ENCODE measurements around the gene RASGRP3. TPM values are rescaled to one million over a fixed set of nuclear protein-coding genes. Genes with fewer than 3 reads are reported as not detected.

The RASGRP3 gene
- total and polyA plus RNA-seq, 9 donors, result 17.9 to 38.3 (median 27.7) TPM

GRCh38 chr2:33500177-33500576 lies 23.7 kb downstream of the RASGRP3 start:
- 94% methylated on average over 5 of the region's 5 CpGs for WGBS (ENCODE audit: insufficient coverage)
- H3K27ac ChIP-seq (ENCODE audit: low read length), result no peak overlapping the region
- H3K9me3 ChIP-seq (replicated peaks; ENCODE audit: control insufficient read depth, low read depth, low read length), result no peaks in the 10 kb centered on the region
- no peak for DNase-seq
- H3K4me1 ChIP-seq (ENCODE audit: control insufficient read depth, insufficient read depth, low read length), result no peaks in the 10 kb centered on the region
- H3K4me3 ChIP-seq (ENCODE audit: low read length), result no peak overlapping the region
- H3K36me3 ChIP-seq (ENCODE audit: control insufficient read depth, insufficient read depth, low read length), result no peaks in the 10 kb centered on the region
- no peaks in the 10 kb centered on the region for H3K27me3 ChIP-seq (ENCODE audit: control insufficient read depth, insufficient read depth, low read length)

GRCh38 chr2:33502025-33502424 lies 25.6 kb downstream of the RASGRP3 start:
- H3K4me3 ChIP-seq (ENCODE audit: low read length), result no peak overlapping the region
- no peak overlapping the region for H3K27ac ChIP-seq (ENCODE audit: low read length)
- no peak for DNase-seq
- WGBS (ENCODE audit: insufficient coverage), result 94% methylated on average over 2 of the region's 2 CpGs
- no peaks in the 10 kb centered on the region for H3K27me3 ChIP-seq (ENCODE audit: control insufficient read depth, insufficient read depth, low read length)
- no peaks in the 10 kb centered on the region for H3K36me3 ChIP-seq (ENCODE audit: control insufficient read depth, insufficient read depth, low read length)
- no peaks in the 10 kb centered on the region for H3K9me3 ChIP-seq (replicated peaks; ENCODE audit: control insufficient read depth, low read depth, low read length)
- H3K4me1 ChIP-seq (ENCODE audit: control insufficient read depth, insufficient read depth, low read length), result no peaks in the 10 kb centered on the region

- no peaks in the 10 kb centered on the region for H3K27me3 ChIP-seq (ENCODE audit: control insufficient read depth, insufficient read depth, low read length)
- H3K9me3 ChIP-seq (replicated peaks; ENCODE audit: control insufficient read depth, low read depth, low read length), result no peaks in the 10 kb centered on the region
- H3K27ac ChIP-seq (ENCODE audit: low read length), result no peak overlapping the region
- H3K36me3 ChIP-seq (ENCODE audit: control insufficient read depth, insufficient read depth, low read length), result no peaks in the 10 kb centered on the region
- no peaks in the 10 kb centered on the region for H3K4me1 ChIP-seq (ENCODE audit: control insufficient read depth, insufficient read depth, low read length)
- no peak overlapping the region for H3K4me3 ChIP-seq (ENCODE audit: low read length)
- no CpG with 5 or more reads among the region's 1 CpG for WGBS (ENCODE audit: insufficient coverage)
- DNase-seq, result no peak
Observed at GRCh38 chr2:33503002-33503401, 26.6 kb downstream of the RASGRP3 start.

GRCh38 chr2:33505966-33506365 lies 29.5 kb downstream of the RASGRP3 start:
- no CpG with 5 or more reads among the region's 1 CpG for WGBS (ENCODE audit: insufficient coverage)
- Histone ChIP-seq H3K4me1 (ENCODE audit: control insufficient read depth, insufficient read depth, low read length) (no peaks in the 10 kb centered on the region), H3K36me3 (ENCODE audit: control insufficient read depth, insufficient read depth, low read length) (no peaks in the 10 kb centered on the region), H3K27ac (ENCODE audit: low read length) (no peak overlapping the region), H3K27me3 (ENCODE audit: control insufficient read depth, insufficient read depth, low read length) (no peaks in the 10 kb centered on the region), H3K4me3 (ENCODE audit: low read length) (no peak overlapping the region), H3K9me3 (replicated peaks; ENCODE audit: control insufficient read depth, low read depth, low read length) (no peaks in the 10 kb centered on the region)
- DNase-seq, result no peak

GRCh38 chr2:33509908-33510585 lies 33.6 kb downstream of the RASGRP3 start:
- Histone ChIP-seq H3K9me3 (replicated peaks; ENCODE audit: control insufficient read depth, low read depth, low read length) (no peaks in the 10 kb centered on the region), H3K4me3 (ENCODE audit: low read length) (no peak overlapping the region), H3K36me3 (ENCODE audit: control insufficient read depth, insufficient read depth, low read length) (peaks cover under 1% of the 10 kb centered on the region), H3K4me1 (ENCODE audit: control insufficient read depth, insufficient read depth, low read length) (no peaks in the 10 kb centered on the region), H3K27me3 (ENCODE audit: control insufficient read depth, insufficient read depth, low read length) (no peaks in the 10 kb centered on the region), H3K27ac (ENCODE audit: low read length) (no peak overlapping the region)
- peak; percentile 45 for DNase-seq
- 14% methylated on average over 1 of the region's 5 CpGs for WGBS (ENCODE audit: insufficient coverage)

GRCh38 chr2:33510586-33510968 lies 34.1 kb downstream of the RASGRP3 start:
- H3K27ac ChIP-seq (ENCODE audit: low read length), result no peak overlapping the region
- no peak overlapping the region for H3K4me3 ChIP-seq (ENCODE audit: low read length)
- no peaks in the 10 kb centered on the region for H3K9me3 ChIP-seq (replicated peaks; ENCODE audit: control insufficient read depth, low read depth, low read length)
- no peaks in the 10 kb centered on the region for H3K27me3 ChIP-seq (ENCODE audit: control insufficient read depth, insufficient read depth, low read length)
- H3K4me1 ChIP-seq (ENCODE audit: control insufficient read depth, insufficient read depth, low read length), result no peaks in the 10 kb centered on the region
- peaks cover 4% of the 10 kb centered on the region for H3K36me3 ChIP-seq (ENCODE audit: control insufficient read depth, insufficient read depth, low read length)
- WGBS (ENCODE audit: insufficient coverage), result no CpG with 5 or more reads among the region's 4 CpGs
- DNase-seq, result no peak

GRCh38 chr2:33511141-33511540 lies 34.7 kb downstream of the RASGRP3 start:
- Histone ChIP-seq H3K4me3 (ENCODE audit: low read length) (no peak overlapping the region), H3K9me3 (replicated peaks; ENCODE audit: control insufficient read depth, low read depth, low read length) (no peaks in the 10 kb centered on the region), H3K27ac (ENCODE audit: low read length) (no peak overlapping the region), H3K36me3 (ENCODE audit: control insufficient read depth, insufficient read depth, low read length) (peaks cover 4% of the 10 kb centered on the region), H3K27me3 (ENCODE audit: control insufficient read depth, insufficient read depth, low read length) (no peaks in the 10 kb centered on the region), H3K4me1 (ENCODE audit: control insufficient read depth, insufficient read depth, low read length) (no peaks in the 10 kb centered on the region)
- WGBS (ENCODE audit: insufficient coverage), result no CpG with 5 or more reads among the region's 1 CpG
- DNase-seq, result no peak

- no CpG with 5 or more reads among the region's 5 CpGs for WGBS (ENCODE audit: insufficient coverage)
- Histone ChIP-seq H3K36me3 (ENCODE audit: control insufficient read depth, insufficient read depth, low read length) (peaks cover 4% of the 10 kb centered on the region), H3K27ac (ENCODE audit: low read length) (no peak overlapping the region)
Observed at GRCh38 chr2:33512112-33512511, 35.7 kb downstream of the RASGRP3 start.

GRCh38 chr2:33513480-33513879 lies 37.0 kb downstream of the RASGRP3 start:
- no peak for DNase-seq
- Histone ChIP-seq H3K4me1 (ENCODE audit: control insufficient read depth, insufficient read depth, low read length) (peaks cover 2% of the 10 kb centered on the region), H3K9me3 (replicated peaks; ENCODE audit: control insufficient read depth, low read depth, low read length) (no peaks in the 10 kb centered on the region), H3K36me3 (ENCODE audit: control insufficient read depth, insufficient read depth, low read length) (peaks cover 4% of the 10 kb centered on the region), H3K27ac (ENCODE audit: low read length) (no peak overlapping the region), H3K27me3 (ENCODE audit: control insufficient read depth, insufficient read depth, low read length) (no peaks in the 10 kb centered on the region), H3K4me3 (ENCODE audit: low read length) (no peak overlapping the region)
- WGBS (ENCODE audit: insufficient coverage), result no CpG with 5 or more reads among the region's 3 CpGs

More at GRCh38 chr2:33512112-33512511, 35.7 kb downstream of the RASGRP3 start:
- H3K4me3 ChIP-seq (ENCODE audit: low read length), result no peak overlapping the region
- no peaks in the 10 kb centered on the region for H3K4me1 ChIP-seq (ENCODE audit: control insufficient read depth, insufficient read depth, low read length)
- no peaks in the 10 kb centered on the region for H3K9me3 ChIP-seq (replicated peaks; ENCODE audit: control insufficient read depth, low read depth, low read length)
- no peaks in the 10 kb centered on the region for H3K27me3 ChIP-seq (ENCODE audit: control insufficient read depth, insufficient read depth, low read length)
- no peak for DNase-seq

GRCh38 chr2:33516456-33516995 lies 40.1 kb downstream of the RASGRP3 start:
- Histone ChIP-seq H3K4me3 (ENCODE audit: low read length) (no peak overlapping the region), H3K27ac (ENCODE audit: low read length) (no peak overlapping the region), H3K27me3 (ENCODE audit: control insufficient read depth, insufficient read depth, low read length) (no peaks in the 10 kb centered on the region), H3K4me1 (ENCODE audit: control insufficient read depth, insufficient read depth, low read length) (peaks cover 4% of the 10 kb centered on the region), H3K36me3 (ENCODE audit: control insufficient read depth, insufficient read depth, low read length) (peaks cover 4% of the 10 kb centered on the region), H3K9me3 (replicated peaks; ENCODE audit: control insufficient read depth, low read depth, low read length) (no peaks in the 10 kb centered on the region)
- WGBS (ENCODE audit: insufficient coverage), result no CpG with 5 or more reads among the region's 2 CpGs
- DNase-seq, result peak; percentile 85

Data from muscle of leg (tissue), 11 donors.